NCI-H1694 treated with DMSO at 0.1 percent for 48 hours (cell line): ENCODE data around the gene CDT1.

ENCODE experiments used
- DNase-seq: peaks from one replicate; lab custom pipeline; 2025; lab: John Stamatoyannopoulos, UW

The CDT1 gene

DNA sequence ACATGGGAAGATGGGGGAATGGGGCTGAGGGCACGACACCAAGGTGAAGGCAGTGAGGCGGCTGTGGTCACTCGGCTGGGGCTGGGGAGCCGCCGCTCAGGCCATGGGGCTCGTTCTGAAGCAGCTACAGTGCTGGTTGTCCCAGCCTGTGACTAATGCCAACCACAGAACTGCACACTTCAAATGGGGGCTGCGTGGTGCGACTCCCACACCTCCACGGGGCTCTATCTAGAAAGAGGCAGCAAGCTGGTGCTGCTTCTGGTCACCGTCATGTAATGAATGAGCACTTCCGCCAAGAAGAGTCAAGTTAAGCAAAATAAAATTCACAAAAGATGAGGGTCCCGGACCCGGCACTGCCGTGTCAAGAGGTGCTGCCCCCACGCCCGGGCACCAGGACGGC, 33.2 kb downstream of the CDT1 start:
- no peak for DNase-seq

DNA sequence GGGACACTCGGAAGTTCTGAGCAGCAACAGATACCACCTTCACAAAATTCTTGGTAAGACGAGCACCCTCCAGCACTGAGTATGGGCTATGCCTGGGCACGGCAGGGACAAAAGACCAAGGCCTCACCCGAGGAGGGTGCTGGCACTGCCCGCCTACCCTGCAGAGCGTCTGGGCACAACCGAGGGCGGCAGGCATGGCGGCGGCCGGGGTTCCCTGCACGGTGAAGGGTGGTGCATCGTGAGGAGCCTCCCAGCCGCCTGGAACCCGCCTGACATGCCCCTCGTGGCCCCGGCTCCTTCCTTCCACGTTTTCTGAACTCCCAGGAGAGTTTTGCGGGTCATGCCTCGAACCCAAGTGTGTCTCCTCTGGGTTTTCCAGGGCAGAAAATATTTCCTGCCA, 34.2 kb downstream of the CDT1 start:
- DNase-seq = no peak

DNA sequence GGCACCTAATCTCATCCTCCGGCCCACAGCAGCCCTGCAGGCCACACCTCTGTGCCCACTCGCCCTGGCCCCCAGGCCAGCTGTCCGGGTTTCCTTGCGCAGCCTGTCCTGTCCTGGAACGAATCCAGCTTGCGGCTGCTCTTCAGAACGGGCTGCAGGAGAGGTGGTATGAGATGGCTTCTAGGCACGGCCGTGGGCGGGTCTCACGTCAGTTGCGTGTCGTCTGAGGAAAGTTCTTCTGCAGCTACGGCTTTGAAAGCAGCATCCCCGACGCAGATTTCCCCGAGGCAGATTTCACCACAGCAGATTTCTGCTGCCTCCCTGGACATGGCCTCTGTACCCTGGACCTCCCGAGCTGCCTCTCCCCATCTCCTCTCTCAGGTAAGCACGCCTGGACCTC, 35.0 kb downstream of the CDT1 start:
- no peak for DNase-seq

DNA sequence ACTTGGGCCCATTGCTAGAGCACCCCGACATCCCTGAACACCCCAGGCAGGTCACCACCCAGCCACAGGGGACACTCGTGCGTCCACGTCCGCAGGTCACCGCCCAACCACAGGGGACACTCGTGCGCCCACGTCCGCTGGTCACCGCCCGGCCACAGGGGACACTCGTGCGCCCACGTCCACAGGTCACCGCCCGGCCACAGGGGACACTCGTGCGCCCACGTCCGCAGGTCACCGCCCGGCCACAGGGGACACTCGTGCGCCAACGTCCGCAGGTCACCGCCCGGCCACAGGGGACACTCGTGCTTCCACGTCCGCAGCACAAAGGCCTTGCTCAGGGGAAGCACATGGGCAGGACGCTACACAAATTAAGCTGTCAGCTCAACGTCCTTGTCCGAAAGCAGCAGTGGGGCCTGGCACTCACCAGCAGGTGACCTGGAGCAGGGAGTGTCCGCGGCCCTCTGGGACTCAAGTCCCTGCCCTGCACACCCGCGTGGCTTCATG, 35.5 kb downstream of the CDT1 start:
- DNase-seq = no peak

DNA sequence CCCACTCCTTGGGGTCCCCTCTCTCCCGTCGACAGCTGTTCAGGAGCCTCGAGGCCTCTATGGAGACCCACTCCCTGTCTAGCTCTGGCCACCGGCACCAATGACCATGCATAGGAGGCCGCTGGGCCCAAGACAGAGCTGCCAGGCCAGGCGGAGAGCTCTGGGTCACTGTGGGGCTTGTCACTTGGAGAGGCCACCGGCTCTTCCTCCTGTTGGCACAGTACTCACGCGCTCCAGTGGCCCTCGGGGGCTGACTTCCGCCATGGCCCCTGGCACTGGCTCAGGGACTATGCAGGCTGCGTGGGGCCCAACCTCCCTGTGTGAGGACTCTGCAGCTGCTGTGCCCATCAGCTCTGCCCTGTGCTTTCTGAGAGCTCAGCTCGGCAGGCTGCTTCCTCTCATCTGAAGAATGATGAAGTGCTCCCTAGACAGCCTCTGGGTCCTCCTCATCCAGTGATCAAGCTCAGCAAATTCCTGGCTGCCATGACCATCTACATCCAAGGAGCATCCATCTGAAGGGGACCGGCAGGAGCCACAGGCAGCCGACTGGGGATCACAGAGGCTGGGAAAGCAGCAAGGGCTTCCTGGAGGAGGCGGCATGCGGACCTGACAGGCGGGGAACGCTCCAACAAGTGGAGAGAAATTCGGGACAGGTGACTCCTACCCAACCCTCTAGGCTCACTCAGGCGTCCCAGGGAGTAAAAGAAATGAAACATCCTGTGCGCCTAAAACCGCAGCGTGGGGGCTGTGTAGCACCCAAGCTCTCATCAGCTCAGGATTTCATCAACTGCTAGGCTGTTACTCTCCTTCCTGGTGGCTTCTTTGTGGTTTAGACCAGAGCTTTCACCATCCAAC, 36.4 kb downstream of the CDT1 start:
- no peak for DNase-seq

DNA sequence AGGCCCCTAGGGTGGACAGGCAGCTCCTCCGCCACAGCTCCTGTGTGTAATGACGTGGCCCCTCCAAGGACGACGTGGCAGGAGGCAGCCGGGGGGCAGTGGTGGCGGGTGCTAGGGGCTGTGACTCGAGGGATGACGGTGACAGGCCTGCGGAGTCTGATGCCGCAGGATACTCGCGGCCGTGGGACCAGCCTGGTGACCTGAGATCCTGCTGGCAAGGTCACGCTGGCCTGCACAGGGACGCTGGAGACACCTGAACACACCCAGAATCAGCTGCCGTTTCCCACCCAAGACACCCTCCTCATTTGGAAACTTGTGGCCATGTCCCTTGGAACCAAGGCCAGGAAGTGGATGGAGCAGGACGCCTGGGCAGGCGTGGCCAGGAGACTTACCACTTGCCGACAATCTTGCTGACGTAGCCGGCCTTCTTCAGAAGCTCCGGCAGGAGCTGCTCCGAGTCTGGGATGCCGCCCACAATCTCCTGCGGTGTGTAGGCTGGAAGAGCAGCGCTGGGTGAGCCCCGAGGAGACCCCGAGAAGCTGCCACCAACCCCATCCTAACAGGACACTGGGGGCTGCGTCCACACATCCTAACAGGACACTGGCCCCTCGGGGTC, 37.1 kb downstream of the CDT1 start:
- no peak for DNase-seq

DNA sequence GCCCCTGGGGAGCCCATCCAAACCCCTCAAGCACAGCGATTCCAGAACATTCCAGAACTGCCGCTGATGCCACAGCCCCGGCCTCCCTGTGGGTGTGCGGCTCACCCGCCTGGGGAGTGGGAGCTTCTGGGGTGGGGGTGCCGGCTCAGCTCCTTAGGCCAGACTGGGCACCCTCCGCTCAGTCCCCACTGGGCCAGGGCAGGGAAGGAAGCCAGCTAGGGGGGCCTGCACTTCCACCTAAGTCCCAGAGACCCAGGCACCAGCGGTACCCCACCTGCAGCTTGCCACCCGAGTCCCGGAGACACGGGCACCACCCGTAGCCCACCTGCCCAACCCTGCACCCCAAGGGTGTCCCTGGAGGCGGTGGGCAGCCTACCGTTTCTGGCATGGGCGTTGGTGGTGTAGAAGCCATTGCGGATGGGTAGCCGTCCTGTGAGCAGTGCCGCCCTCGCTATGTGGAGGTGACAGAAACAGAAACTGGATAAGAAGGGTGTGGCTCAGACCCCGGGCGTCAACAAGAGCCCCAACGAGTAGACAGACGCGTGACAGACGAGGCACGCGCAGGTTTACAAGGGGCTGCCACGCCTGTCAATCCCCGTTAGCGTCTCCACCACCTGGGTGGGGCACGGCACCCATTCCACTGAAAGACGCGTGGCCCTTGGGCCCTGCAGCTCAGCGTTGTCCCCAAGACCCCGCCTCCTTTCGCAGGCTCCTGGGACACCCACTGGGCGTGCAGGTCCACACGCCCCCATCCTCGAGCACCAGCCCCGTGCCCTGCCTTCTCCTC, 38.1 kb downstream of the CDT1 start:
- DNase-seq = no peak

DNA sequence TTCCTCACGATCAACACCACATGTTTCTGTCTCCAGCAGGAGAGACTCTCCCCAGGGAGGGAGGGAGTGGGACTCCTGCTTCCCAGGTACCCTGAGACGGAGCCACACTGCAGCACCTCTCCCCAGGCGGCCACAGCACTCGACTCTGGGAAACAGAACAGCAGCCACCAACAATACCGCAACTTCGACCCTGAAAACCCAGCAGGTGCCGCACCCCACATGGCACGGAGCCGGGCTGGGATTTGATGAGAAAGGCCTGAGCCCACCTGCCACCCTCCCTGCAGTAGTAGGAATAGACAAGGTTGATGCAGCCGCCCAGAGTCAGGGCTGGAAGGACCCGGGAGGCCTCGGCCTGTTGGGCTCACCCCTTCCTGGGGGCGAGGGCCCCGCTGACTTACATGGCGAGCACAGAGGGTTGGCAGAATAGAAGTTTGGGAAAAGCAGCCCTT, 38.7 kb downstream of the CDT1 start:
- DNase-seq = no peak

DNA sequence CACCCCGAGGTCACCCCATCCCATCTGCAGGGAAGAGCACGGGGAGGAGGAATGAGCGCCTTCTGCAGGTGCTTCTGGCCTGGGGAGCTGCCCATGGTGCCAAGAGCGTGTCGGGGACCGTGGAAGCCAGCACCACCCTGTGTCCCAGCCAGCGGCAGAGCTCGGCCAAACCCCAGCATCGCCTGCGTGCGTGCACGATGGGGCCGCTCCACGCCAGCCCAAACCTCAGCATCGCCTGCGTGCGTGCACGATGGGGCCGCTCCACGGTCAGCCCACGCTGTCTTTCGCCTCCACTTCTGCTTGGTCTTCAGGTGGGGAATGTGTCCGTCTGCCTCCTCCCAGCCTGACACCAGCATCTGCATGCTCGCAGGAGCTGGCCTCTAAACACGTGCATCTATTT, 39.2 kb downstream of the CDT1 start:
- DNase-seq = no peak

DNA sequence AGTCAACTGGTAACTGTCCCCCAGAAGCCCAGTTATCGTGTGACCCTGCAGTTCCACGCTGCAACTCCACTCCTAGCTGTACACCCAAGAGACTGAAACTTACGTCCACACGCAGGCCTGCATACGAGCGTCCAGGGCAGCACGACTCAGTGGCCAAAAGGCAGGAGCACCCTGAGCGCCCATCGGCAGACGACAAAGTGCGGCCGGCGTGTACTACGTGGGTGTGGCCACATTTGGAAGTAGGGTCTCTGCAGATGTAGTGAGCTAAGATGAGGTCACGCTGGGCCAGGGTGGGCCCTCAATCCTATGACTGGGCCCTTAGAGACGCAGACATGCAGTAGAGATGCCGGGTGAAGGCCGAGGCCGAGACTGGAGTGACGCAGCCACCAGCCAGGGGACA, 39.7 kb downstream of the CDT1 start:
- no peak for DNase-seq

DNA sequence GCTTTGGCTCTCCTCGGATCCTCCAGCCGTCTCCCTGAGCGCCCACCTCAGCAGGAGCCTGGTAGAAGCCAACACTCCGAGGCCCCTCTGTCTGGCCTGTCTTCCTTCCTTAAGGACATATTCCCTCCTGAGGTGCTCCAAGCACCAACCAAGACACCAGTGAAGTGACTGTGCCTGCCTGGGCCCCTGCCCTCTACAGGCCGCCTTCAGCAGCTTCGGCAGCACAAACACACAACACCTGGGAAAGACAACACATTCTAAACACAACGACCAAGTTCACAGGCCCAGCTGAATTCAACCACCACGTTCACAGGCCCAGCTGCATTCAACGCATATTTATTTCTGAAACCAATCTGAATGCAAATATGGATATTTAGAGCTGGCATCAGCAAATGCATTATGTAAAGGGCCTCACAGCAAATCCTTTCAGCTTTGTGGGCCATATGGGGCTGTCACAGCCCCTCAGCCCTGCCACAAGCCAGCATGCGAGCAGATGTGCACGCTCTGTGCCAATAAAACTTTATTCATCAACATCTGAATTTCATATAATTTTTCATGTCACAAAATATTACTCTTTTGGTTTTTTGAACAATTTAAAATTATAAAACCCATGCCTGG, 40.9 kb downstream of the CDT1 start:
- DNase-seq = no peak

DNA sequence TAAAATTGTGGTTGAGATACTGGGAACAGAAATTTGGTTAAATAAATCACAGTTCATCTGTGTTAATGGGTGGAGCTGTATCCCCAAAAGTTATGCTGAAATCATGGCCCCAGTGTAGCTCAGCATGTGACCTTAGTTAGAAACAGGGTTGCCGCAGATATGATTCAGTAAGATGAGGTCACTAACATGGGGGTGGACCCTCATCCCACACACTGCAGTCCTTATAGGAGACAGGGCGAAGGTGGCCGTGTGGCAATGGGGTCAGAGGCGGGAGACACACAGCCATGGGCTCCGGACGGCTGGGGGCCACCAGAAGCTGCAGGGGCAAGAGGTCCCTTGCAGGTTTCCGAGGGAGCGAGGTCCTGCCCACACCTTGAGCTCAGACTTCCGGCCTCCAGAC, 42.5 kb downstream of the CDT1 start:
- no peak for DNase-seq

DNA sequence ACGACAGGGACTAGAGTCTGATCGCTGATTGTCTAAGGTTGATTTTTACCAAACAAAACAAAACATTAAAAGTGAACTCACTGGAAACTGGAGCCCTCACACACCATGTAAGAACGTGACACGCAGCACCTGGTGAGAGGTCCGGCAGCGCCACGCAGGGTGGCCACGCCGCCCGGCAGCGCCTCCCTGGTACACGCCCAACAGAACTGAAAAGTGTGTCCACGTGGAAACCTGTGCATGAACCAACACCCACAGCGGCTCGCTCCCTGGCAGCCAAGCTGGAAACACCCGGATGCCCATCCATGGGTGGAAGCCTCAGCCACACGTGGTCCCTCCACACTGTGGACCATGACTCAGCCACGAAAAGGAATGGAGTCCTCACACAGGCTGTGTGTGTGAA, 44.1 kb downstream of the CDT1 start:
- DNase-seq = no peak

DNA sequence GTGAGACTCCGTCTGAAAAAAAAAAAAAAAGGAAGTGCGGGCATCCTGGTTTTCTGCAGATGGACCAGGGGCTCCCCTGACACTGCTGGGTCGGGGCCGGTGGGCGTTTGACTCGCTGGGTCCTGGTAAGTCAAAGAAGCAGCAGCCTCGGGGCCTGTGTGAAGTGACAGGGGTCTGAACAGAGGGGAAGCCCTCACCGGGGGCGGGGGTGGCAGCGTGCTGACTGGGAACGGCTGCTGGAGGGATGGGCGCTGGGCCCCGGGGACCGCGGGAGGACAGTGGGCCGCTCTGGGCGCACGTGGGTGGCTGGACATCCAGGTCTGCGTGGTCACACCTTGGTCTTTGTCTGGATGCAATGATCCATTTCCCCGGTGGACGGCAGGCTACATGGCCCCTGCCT, 45.0 kb downstream of the CDT1 start:
- DNase-seq = no peak

DNA sequence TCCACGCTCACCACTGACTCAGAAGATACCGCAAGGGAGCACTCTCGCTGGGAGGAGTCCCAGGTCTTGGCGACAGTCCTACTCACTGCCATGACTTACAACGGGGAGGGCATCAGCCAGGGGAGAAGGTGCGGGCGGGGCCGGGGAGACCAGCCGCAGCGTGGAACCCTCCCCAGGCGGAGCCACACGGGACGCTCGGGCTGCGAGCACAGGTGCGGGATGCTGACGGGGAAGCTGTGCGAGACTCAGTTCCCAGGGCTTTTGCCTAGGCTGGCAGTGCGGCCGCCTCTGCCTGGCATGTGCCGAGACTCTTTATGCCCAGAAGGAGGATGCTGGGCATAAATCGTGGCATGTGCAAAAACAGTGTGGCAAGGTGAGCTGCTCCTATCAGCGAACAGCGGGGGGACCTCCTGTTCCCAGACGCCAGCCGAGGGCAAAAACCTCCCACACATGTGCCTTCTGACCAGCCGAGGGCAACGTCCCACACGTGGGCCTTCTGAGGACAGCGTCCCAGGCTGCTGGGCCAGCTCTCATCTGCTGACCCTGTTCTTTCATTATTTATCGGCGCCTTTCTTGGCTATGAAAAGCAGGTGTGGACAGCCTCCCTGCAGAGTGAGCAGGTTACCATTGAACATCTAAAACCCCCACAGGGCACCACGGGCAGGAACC, 47.1 kb downstream of the CDT1 start:
- no peak for DNase-seq

DNA sequence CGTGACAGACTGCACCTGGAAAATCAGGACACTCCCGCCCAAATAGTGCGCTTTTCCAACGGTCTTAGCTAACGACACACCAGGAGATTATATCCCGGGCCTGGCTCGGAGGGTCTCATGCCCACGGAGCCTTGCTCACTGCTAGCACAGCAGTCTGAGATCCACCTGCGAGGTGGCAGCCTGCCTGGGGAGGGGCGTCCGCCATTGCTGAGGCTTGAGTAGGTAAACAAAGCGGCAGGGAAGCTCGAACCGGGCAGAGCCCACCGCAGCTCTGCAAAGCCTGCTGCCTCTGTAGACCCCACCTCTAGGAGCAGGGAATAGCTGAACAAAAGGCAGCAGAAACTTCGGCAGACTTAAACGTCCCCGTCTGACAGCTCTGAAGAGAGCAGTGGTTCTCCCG, 48.0 kb downstream of the CDT1 start:
- no peak for DNase-seq

DNA sequence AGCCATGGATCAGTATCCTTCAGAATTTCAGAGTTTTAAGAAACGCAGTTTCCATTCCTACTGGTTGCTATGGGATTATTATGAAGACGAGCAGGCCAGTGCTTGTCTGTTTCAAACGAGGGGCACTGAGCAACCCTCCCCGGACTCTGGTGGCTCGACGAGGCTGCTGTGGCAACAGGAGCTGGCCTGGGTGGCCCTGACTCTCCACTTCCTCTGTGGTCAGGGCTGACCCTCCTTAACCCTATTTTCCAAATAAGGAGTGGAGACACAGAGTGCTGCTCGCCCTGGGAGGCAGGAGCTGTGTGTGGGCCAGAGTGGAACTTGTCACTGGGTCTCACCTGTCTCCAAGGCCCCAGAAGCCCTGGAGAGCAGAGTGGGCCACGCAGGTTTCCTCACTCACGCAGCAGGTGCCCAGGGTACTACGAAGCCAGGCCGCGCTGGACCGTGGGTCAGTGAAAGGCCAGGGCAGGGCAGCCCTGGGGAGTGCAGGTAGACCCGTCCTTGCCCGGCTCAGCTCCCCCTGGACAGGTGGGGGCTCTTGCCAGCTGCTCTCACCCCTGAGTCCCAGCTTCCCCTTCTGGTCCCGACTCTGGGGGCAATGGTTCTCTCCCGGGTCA, 49.8 kb downstream of the CDT1 start:
- DNase-seq = no peak

DNA sequence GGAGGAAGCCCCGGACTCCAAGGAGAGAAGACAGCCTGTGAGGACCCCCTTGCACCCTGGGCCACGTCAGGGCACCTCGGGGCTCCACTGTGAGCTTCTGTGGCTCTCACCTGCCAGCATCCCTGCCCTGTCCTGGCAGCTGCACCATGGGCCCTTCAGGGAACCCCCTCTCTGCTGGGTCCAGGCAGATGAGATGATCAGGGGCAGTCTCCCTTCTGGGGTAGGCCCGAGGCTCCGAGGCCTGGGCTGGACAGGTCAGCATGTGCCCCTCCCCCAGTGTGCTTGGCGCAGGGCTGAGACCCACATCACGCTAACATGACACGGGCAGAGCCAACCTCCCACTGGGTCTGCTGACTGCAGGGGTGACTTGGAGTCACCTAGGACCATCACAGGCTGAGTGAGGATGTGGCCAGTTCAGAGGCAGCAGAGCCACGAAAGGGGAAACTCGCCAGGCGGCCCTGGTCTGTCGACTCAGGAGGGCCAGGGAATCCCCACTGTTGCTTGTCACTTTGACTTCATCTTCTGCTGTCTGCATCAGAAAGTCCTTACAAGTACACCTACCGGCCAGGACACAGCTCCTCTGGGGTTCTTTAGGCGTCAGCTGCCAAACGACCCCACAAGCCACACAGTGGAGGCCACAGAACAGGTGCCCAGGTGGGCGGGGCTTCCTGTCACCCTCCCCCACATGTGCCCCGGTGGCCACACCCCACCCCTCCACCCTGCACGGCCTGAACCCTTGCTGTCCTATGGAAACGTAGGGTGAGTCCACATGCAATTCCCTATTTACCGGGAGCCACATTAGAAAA, 50.9 kb downstream of the CDT1 start:
- DNase-seq = no peak

DNA sequence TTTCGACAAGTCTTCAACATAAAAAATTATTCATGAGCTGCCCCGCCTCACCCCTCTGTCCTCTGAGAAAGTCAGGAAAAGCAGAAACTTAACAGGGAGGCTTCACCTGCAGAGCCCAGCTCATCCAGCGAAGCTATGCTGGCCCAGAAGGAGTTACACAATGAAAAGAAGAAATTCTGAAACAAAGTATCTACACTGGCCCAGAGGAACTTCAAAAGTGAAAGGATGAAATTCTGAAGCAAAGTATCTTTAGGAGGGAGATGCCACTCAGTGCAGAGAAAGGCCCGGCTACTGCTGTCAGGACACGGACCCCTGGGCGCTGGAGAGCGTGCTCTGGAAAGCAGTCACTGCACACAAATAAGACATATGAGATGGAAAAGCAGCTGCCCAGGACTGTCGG, 51.6 kb downstream of the CDT1 start:
- no peak for DNase-seq

DNA sequence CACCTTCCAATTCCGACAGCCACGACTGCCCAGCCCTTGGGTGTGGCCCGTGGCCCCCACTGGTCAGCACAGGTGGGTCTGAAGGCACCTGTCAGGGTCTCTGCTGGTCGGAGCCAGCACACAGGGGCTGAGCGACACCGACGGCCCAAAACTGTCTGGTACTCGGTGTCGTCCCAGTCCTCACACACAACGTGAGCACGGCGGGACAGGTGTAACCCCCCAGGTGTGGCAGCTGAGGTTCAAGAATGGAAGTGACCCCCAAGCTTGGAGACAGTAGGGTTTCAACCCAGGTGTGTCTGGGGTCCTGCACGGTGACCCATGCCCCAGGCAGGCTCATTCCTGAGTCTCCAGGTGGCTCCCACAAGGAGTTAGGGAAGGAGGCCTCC, 52.1 kb downstream of the CDT1 start:
- DNase-seq = no peak
